ENCODE measurements around the gene GRPEL2. TPM values are rescaled to one million over a fixed set of nuclear protein-coding genes. Genes with fewer than 3 reads are reported as not detected.

The GRPEL2 gene
- polyA plus RNA-seq, 1 experiment, result 21.6 TPM

DNA sequence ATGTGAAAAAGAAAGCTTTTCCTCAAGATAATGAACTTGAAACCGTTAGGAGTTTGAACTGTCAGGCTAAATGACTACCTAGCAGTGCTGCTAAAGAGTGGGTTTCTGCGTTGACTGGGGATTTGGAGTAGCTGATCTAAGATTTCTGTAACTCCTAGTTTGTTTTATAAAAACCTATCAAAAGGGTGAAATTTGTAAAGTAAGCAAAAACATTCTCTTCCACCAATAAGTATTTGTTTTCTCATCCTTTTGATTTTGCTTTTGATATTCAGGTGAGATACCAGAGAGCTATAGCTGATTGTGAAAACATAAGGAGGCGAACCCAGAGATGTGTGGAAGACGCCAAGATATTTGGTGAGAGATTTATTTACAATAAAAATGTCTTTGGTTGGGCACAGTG is 4.1 kb downstream of the GRPEL2 start:
- H3K27ac ChIP-seq (ENCODE audit: low read depth, low read length), result no peak overlapping the region
- H3K27me3 ChIP-seq (ENCODE audit: control insufficient read depth, insufficient read depth, low read length), result no peaks in the 10 kb centered on the region
- H3K9me3 ChIP-seq (ENCODE audit: control insufficient read depth, insufficient read depth, low read length), result no peaks in the 10 kb centered on the region
- no peak for DNase-seq (ENCODE audit: low read depth, low spot score)
- ChIA-PET CTCF (no interaction called here), POLR2A (interaction anchor here (0.7 kb wide), 1 partner anchor 168 kb away, joined by 3 read pairs; no protein-coding TSS in a partner anchor)
- TF ChIP-seq, protein P1, sequence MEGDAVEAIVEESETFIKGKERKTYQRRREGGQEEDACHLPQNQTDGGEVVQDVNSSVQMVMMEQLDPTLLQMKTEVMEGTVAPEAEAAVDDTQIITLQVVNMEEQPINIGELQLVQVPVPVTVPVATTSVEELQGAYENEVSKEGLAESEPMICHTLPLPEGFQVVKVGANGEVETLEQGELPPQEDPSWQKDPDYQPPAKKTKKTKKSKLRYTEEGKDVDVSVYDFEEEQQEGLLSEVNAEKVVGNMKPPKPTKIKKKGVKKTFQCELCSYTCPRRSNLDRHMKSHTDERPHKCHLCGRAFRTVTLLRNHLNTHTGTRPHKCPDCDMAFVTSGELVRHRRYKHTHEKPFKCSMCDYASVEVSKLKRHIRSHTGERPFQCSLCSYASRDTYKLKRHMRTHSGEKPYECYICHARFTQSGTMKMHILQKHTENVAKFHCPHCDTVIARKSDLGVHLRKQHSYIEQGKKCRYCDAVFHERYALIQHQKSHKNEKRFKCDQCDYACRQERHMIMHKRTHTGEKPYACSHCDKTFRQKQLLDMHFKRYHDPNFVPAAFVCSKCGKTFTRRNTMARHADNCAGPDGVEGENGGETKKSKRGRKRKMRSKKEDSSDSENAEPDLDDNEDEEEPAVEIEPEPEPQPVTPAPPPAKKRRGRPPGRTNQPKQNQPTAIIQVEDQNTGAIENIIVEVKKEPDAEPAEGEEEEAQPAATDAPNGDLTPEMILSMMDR (IDR thresholded peaks at IDR 0.05; ENCODE audit: low read depth, low read length), result no peak
- no peak overlapping the region for H3K4me3 ChIP-seq (ENCODE audit: low read depth, low read length)

DNA sequence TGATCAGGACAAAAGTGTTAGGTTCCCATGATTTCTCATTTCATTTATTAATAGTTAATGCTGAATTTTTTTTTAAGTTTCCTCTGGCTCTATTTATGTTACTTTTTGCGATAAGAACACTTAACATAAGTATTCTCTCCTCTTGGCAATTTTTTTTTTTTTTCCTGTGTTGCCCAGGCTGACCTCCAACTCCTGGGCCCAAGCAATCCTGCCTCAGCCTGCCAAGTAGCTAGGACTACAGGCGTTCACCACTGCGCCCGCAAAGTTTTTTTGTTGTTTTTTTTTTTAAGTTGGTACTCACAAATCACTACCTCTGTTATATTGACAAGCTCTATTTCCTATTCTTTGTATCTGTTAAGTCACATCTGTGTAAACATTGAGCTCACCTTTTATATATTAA is 6.9 kb downstream of the GRPEL2 start:
- POLR2A ChIA-PET, result interaction anchor here (0.7 kb wide), 1 partner anchor 229 kb away, joined by 5 read pairs; the partner anchor contains the start of gene ARHGEF37
- Histone ChIP-seq H3K9me3 (ENCODE audit: control insufficient read depth, insufficient read depth, low read length) (no peaks in the 10 kb centered on the region), H3K27ac (ENCODE audit: low read depth, low read length) (no peak overlapping the region), H3K27me3 (ENCODE audit: control insufficient read depth, insufficient read depth, low read length) (no peaks in the 10 kb centered on the region), H3K4me3 (ENCODE audit: low read depth, low read length) (no peak overlapping the region)
- TF ChIP-seq, protein P1 (IDR thresholded peaks at IDR 0.05; ENCODE audit: low read depth, low read length), result no peak
- CTCF ChIA-PET, result interaction anchor here (1.8 to 4.6 kb wide), 2 partner anchors 15 to 19 kb away, joined by 5 to 36 read pairs; no protein-coding TSS in a partner anchor
- DNase-seq (ENCODE audit: low read depth, low spot score), result no peak

DNA sequence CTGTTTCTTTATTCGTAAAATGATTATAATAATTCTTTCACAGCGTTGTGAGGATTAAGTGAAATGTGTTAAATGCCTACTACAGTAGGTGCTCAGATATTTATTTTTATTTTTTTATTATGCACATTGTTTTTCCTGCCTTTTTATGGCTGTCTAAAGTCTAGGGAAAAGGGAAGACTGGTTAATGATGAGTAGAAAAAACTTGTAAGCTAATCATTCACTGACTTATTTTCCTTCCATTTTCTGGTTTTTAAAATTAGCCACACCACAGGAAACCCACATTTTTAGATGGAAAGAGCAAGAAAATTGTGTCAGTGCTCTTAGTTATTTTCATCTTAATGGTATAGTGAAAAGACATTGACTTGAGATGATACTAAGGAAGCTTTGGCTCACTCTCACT is 8.6 kb downstream of the GRPEL2 start:
- Histone ChIP-seq H3K9me3 (ENCODE audit: control insufficient read depth, insufficient read depth, low read length) (no peaks in the 10 kb centered on the region; the same call in 1 of the 2 replicates), H3K27ac (ENCODE audit: low read depth, low read length) (no peak overlapping the region), H3K4me3 (ENCODE audit: low read depth, low read length) (no peak overlapping the region), H3K27me3 (ENCODE audit: control insufficient read depth, insufficient read depth, low read length) (no peaks in the 10 kb centered on the region)
- TF ChIP-seq, protein P1 (IDR thresholded peaks at IDR 0.05; ENCODE audit: low read depth, low read length), result no peak
- DNase-seq (ENCODE audit: low read depth, low spot score), result no peak
- ChIA-PET POLR2A (no interaction called here), CTCF (interaction anchor here (0.5 to 4.6 kb wide), 6 partner anchors 13 to 212 kb away, joined by 3 to 36 read pairs (median 4); no protein-coding TSS in a partner anchor)

DNA sequence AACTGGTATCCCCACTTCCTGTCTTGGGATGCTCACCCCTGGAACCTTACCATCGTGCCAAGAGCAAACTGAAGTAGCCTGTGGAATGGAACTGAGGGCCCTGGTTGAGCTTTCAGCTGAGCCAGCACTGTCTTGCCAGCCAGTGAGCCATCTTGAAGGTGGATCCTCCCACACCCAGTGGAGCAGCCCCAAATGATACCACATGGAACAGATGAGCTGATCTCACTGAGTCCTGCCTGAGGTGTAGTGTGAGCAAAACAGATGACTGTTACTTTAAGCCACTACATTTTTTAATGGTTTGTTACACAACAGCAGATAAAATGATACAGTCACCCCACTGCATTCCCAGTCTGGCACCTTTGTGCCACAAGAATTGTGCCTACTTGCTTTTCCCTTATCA is 10.4 kb downstream of the GRPEL2 start:
- TF ChIP-seq, protein P1 (IDR thresholded peaks at IDR 0.05; ENCODE audit: low read depth, low read length), result no peak
- no peak overlapping the region for H3K4me3 ChIP-seq (ENCODE audit: low read depth, low read length)
- H3K27ac ChIP-seq (ENCODE audit: low read depth, low read length), result no peak overlapping the region
- no peak for DNase-seq (ENCODE audit: low read depth, low spot score)
- ChIA-PET CTCF (interaction anchor here (0.5 to 4.6 kb wide), 5 partner anchors 11 to 230 kb away, joined by 3 to 36 read pairs (median 5); partner anchors contain the start of gene GRPEL2), POLR2A (no interaction called here)
- H3K27me3 ChIP-seq (ENCODE audit: control insufficient read depth, insufficient read depth, low read length), result no peaks in the 10 kb centered on the region
- no peaks in the 10 kb centered on the region; the same call in 1 of the 2 replicates for H3K9me3 ChIP-seq (ENCODE audit: control insufficient read depth, insufficient read depth, low read length)

DNA sequence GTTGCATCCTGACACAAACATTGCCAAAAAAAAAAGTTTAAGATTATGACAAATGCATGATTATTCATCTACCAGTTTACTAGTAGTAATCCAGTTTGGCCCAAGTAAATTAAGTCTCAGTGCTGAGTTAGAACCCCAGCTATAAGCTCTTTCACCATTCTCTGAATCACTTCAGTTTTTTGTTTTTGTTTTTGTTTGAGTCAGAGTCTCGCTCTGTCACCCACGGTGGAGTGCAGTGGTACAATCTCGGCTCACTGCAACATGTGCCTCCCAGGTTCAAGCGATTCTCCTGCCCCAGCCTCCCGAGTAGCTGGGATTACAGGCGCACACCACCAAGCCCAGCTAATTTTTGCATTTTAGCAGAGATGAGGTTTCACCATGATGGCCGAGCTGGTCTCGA is 11.1 kb downstream of the GRPEL2 start:
- TF ChIP-seq, protein P1 (IDR thresholded peaks at IDR 0.05; ENCODE audit: low read depth, low read length), result no peak
- no peak overlapping the region for H3K27ac ChIP-seq (ENCODE audit: low read depth, low read length)
- H3K27me3 ChIP-seq (ENCODE audit: control insufficient read depth, insufficient read depth, low read length), result no peaks in the 10 kb centered on the region
- no peak for DNase-seq (ENCODE audit: low read depth, low spot score)
- POLR2A ChIA-PET, result no interaction called here
- CTCF ChIA-PET, result interaction anchor here (0.5 to 4.6 kb wide), 5 partner anchors 11 to 231 kb away, joined by 3 to 36 read pairs (median 18); no protein-coding TSS in a partner anchor
- no peak overlapping the region for H3K4me3 ChIP-seq (ENCODE audit: low read depth, low read length)
- no peaks in the 10 kb centered on the region; the same call in 1 of the 2 replicates for H3K9me3 ChIP-seq (ENCODE audit: control insufficient read depth, insufficient read depth, low read length)

All from AG04450 (cell line).